HEK293 (cell line): ENCODE measurements around the gene AP3B1.

ENCODE experiments used
- CTCF ChIA-PET: fragments of 350-600 bp; formaldehyde crosslinking; extraction: SDS; loops from one replicate; lab custom pipeline; 2021; ENCODE audit warnings: antibody characterized with exemption; lab: Yijun Ruan, JAX
- POLR2A ChIA-PET: fragments of 300-600 bp; formaldehyde crosslinking; extraction: SDS; loops from one replicate; lab custom pipeline; 2020; ENCODE audit warnings: antibody characterized with exemption, inconsistent platforms; lab: Yijun Ruan, JAX
- H3K27ac ChIP-seq: fragments of 200-500 bp; sonication (Bioruptor generic); 2 replicates; pipeline ENCODE4 v1.5.1; 2014; ENCODE audit warnings: low read depth, low read length, control low read depth, inconsistent platforms; ENCODE audit errors: extremely low read depth
- H3K36me3 ChIP-seq, 2 experiments: fragments of 200-500 bp in 1 of 2; sonication (Bioruptor generic) in 1 of 2; 1 replicate in 1 of 2; 2 replicates in 1 of 2; pipeline ENCODE4 v1.5.1; 2014 to 2017; ENCODE audit warnings: inconsistent platforms in 2 of 2, low read length in 2 of 2; ENCODE audit not compliant: control insufficient read depth in 2 of 2, insufficient read depth in 1 of 2
- H3K4me1 ChIP-seq: fragments of 200-500 bp; sonication (Bioruptor generic); 2 replicates; pipeline ENCODE4 v1.5.1; 2014; ENCODE audit warnings: mild to moderate bottlenecking, low read length, inconsistent platforms; ENCODE audit not compliant: control insufficient read depth, insufficient read depth
- H3K4me3 ChIP-seq: 2 replicates; pipeline ENCODE4 v1.5.1; 2011; ENCODE audit warnings: low read depth, mild to moderate bottlenecking, control low read depth, low read length, moderate library complexity
- H3K9me3 ChIP-seq: fragments of 200-500 bp; sonication (Bioruptor generic); 2 replicates; pipeline ENCODE4 v1.5.1; 2014; ENCODE audit warnings: low read depth, low read length, inconsistent platforms; ENCODE audit not compliant: control insufficient read depth, insufficient read depth
- BCL11A ChIP-seq: fragments of 450-650 bp; formaldehyde crosslinking; IDR thresholded peaks from 2 replicates; pipeline ENCODE4 v1.5.1; 2016; ENCODE audit warnings: low read depth, missing biosample characterization, missing genetic modification characterization
- GLI2 ChIP-seq: fragments of 450-650 bp; formaldehyde crosslinking; IDR thresholded peaks from 2 replicates; pipeline ENCODE4; 2017; ENCODE audit warnings: missing biosample characterization, missing genetic modification characterization, low read depth, borderline replicate concordance
- PRDM2 ChIP-seq: fragments of 450-650 bp; formaldehyde crosslinking; IDR thresholded peaks from 2 replicates; pipeline ENCODE4 v1.5.1; 2016; ENCODE audit warnings: missing biosample characterization, missing genetic modification characterization, borderline replicate concordance
- ZBTB17 ChIP-seq: fragments of 450-650 bp; formaldehyde crosslinking; IDR thresholded peaks from 2 replicates; pipeline ENCODE4 v1.5.1; 2016; ENCODE audit warnings: missing biosample characterization, missing genetic modification characterization
- ZBTB21 ChIP-seq: fragments of 450-650 bp; formaldehyde crosslinking; IDR thresholded peaks from 2 replicates; pipeline ENCODE4 v1.5.1; 2017; ENCODE audit warnings: missing biosample characterization, missing genetic modification characterization
- ZBTB8A ChIP-seq: fragments of 450-650 bp; formaldehyde crosslinking; IDR thresholded peaks from 2 replicates; pipeline ENCODE4 v1.5.1; 2016; ENCODE audit warnings: missing biosample characterization, missing genetic modification characterization
- ZNF133 ChIP-seq: fragments of 450-650 bp; formaldehyde crosslinking; IDR thresholded peaks from 2 replicates; pipeline ENCODE4 v1.5.1; 2016; ENCODE audit warnings: missing biosample characterization, missing genetic modification characterization
- ZNF157 ChIP-seq: fragments of 450-650 bp; formaldehyde crosslinking; IDR thresholded peaks from 2 replicates; pipeline ENCODE4 v1.5.1; 2016; ENCODE audit warnings: missing biosample characterization, missing genetic modification characterization
- ZNF202 ChIP-seq: fragments of 450-650 bp; formaldehyde crosslinking; IDR thresholded peaks from 2 replicates; pipeline ENCODE4 v1.5.1; 2016; ENCODE audit warnings: missing biosample characterization, missing genetic modification characterization, borderline replicate concordance
- ZNF26 ChIP-seq: fragments of 450-650 bp; formaldehyde crosslinking; IDR thresholded peaks from 2 replicates; pipeline ENCODE4 v1.5.1; 2016; ENCODE audit warnings: missing biosample characterization, missing genetic modification characterization
- ZNF302 ChIP-seq: fragments of 450-650 bp; formaldehyde crosslinking; IDR thresholded peaks from 2 replicates; pipeline ENCODE4 v1.5.1; 2016; ENCODE audit warnings: missing biosample characterization, missing genetic modification characterization, low read depth
- ZNF324 ChIP-seq: fragments of 450-650 bp; formaldehyde crosslinking; IDR thresholded peaks from 2 replicates; pipeline ENCODE4 v1.5.1; 2016; ENCODE audit warnings: missing biosample characterization, missing genetic modification characterization
- ZNF366 ChIP-seq: fragments of 450-650 bp; formaldehyde crosslinking; conservative IDR thresholded peaks from 2 replicates; pipeline ENCODE4 v1.5.1; 2016; ENCODE audit warnings: missing biosample characterization, missing genetic modification characterization
- ZNF394 ChIP-seq: fragments of 450-650 bp; formaldehyde crosslinking; IDR thresholded peaks from 2 replicates; pipeline ENCODE4 v1.5.1; 2016; ENCODE audit warnings: missing biosample characterization, missing genetic modification characterization, mild to moderate bottlenecking, moderate library complexity, borderline replicate concordance
- ZNF513 ChIP-seq: fragments of 450-650 bp; IDR thresholded peaks from 2 replicates; pipeline ENCODE4 v1.5.1; 2018; ENCODE audit warnings: missing biosample characterization, missing genetic modification characterization
- ZNF530 ChIP-seq: fragments of 450-650 bp; formaldehyde crosslinking; IDR thresholded peaks from 2 replicates; pipeline ENCODE4 v1.5.1; 2016; ENCODE audit warnings: low read depth, missing biosample characterization, missing genetic modification characterization
- ZNF548 ChIP-seq: fragments of 450-650 bp; formaldehyde crosslinking; IDR thresholded peaks from 2 replicates; pipeline ENCODE4 v1.5.1; 2016; ENCODE audit warnings: missing biosample characterization, missing genetic modification characterization
- ZNF580 ChIP-seq: fragments of 450-650 bp; formaldehyde crosslinking; IDR thresholded peaks from 2 replicates; pipeline ENCODE4 v1.5.1; 2016; ENCODE audit warnings: missing biosample characterization, missing genetic modification characterization
- ZNF626 ChIP-seq: fragments of 450-650 bp; sonication (Bioruptor Pico); formaldehyde crosslinking; IDR thresholded peaks from 2 replicates; pipeline ENCODE4 v1.5.1; 2018; ENCODE audit warnings: missing biosample characterization, missing genetic modification characterization, inconsistent platforms
- ZNF629 ChIP-seq: fragments of 450-650 bp; formaldehyde crosslinking; IDR thresholded peaks from 2 replicates; pipeline ENCODE4 v1.5.1; 2017; ENCODE audit warnings: missing biosample characterization, missing genetic modification characterization
- ZNF660 ChIP-seq: fragments of 450-650 bp; IDR thresholded peaks from 2 replicates; pipeline ENCODE4 v1.5.1; 2018; ENCODE audit warnings: missing biosample characterization, mild to moderate bottlenecking, missing genetic modification characterization
- ZNF670 ChIP-seq: fragments of 450-650 bp; formaldehyde crosslinking; IDR thresholded peaks from 2 replicates; pipeline ENCODE4 v1.5.1; 2016; ENCODE audit warnings: missing biosample characterization, missing genetic modification characterization, low read depth
- ZNF830 ChIP-seq: fragments of 450-650 bp; IDR thresholded peaks from 2 replicates; pipeline ENCODE4 v1.5.0; 2018; ENCODE audit warnings: missing biosample characterization, missing genetic modification characterization, low read depth, mild to moderate bottlenecking, moderate library complexity

AP3B1 gene

GRCh38 chr5:78090002-78090401 lies 204.5 kb downstream of the AP3B1 start (continued):
- TF ChIP-seq GLI2 (no peak), ZNF394 (tag by site-specific recombination) (no peak), PRDM2 (tag by site-specific recombination) (no peak), ZNF629 (tag by site-specific recombination) (no peak), ZNF202 (tag by site-specific recombination) (no peak), ZBTB17 (tag by site-specific recombination) (no peak)
- TF ChIP-seq, all 188 proteins: peak for 0

- Histone ChIP-seq H3K4me3 (no peak overlapping the region), H3K9me3 (no peaks in the 10 kb centered on the region), H3K4me1 (no peaks in the 10 kb centered on the region), H3K27ac (no peak overlapping the region), H3K36me3 (no peaks in the 10 kb centered on the region)
- TF ChIP-seq ZNF530 (tag by site-specific recombination) (no peak), ZNF26 (tag by site-specific recombination) (no peak), ZNF660 (no peak), ZBTB21 (tag by site-specific recombination) (no peak), BCL11A (tag by site-specific recombination) (no peak), ZNF548 (tag by site-specific recombination) (no peak), ZNF670 (tag by site-specific recombination) (no peak), ZNF324 (tag by site-specific recombination) (no peak), ZNF830 (no peak), ZNF133 (tag by site-specific recombination) (no peak), ZBTB8A (no peak), ZNF366 (no peak), ZNF302 (no peak), ZNF513 (no peak), ZNF157 (tag by site-specific recombination) (no peak), ZNF626 (no peak), ZNF580 (tag by site-specific recombination) (no peak)
- ChIA-PET POLR2A (no interaction called here), CTCF (no interaction called here)
Measured at GRCh38 chr5:78078858-78079257, 215.6 kb downstream of the AP3B1 start.
